Neural cell (in vitro differentiated cells): ENCODE results near the gene HEBP2. TPM values are rescaled to one million over a fixed set of nuclear protein-coding genes. Genes with fewer than 3 reads are reported as not detected.

ENCODE experiments used
- H2AFZ ChIP-seq: fragments of 200-600, 300-800 bp; sonication (generic), shearing (Covaris generic); 2 replicates; pipeline ENCODE4 v1.6.0; 2014; ENCODE audit warnings: low read depth, mild to moderate bottlenecking, antibody characterized with exemption, low read length, moderate library complexity
- H3F3A ChIP-seq: fragments of 200-600 bp; shearing (Covaris generic); 2 replicates; pipeline ENCODE4 v1.6.1; 2016; ENCODE audit warnings: mild to moderate bottlenecking, moderate library complexity, mixed read lengths, antibody characterized with exemption, low read length; ENCODE audit not compliant: insufficient read depth, poor library complexity, severe bottlenecking
- H3K27ac ChIP-seq: fragments of 200-600, 300-800 bp; sonication (generic), shearing (Covaris generic); 2 replicates; pipeline ENCODE4 v1.5.1; 2014; ENCODE audit warnings: mild to moderate bottlenecking, low read length, moderate library complexity
- H3K27me3 ChIP-seq: fragments of 300-800, 200-600 bp; sonication (generic), shearing (Covaris generic); 2 replicates; pipeline ENCODE4 v1.6.0; 2014; ENCODE audit warnings: mild to moderate bottlenecking, low read depth, low read length, moderate library complexity; ENCODE audit not compliant: insufficient read depth
- H3K36me3 ChIP-seq: fragments of 300-800, 200-600 bp; sonication (generic), shearing (Covaris generic); 2 replicates; pipeline ENCODE4 v1.5.1; 2014; ENCODE audit warnings: mild to moderate bottlenecking, antibody characterized with exemption, low read length, moderate library complexity; ENCODE audit not compliant: insufficient read depth
- H3K4me2 ChIP-seq: fragments of 300-800, 200-600 bp; sonication (generic), shearing (Covaris generic); 2 replicates; pipeline ENCODE4 v1.6.0; 2014; ENCODE audit warnings: mild to moderate bottlenecking, low read length
- H3K4me3 ChIP-seq: fragments of 300-800, 200-600 bp; sonication (generic), shearing (Covaris generic); 2 replicates; pipeline ENCODE4 v1.5.1; 2014; ENCODE audit warnings: mild to moderate bottlenecking, low read length, moderate library complexity
- H3K79me2 ChIP-seq: fragments of 200-600 bp; shearing (Covaris generic); replicated peaks from 2 replicates; pipeline ENCODE4 v1.6.0; 2014; ENCODE audit warnings: mild to moderate bottlenecking, low read length, moderate library complexity; ENCODE audit not compliant: insufficient read depth
- H3K9ac ChIP-seq: fragments of 300-800, 200-600 bp; sonication (generic), shearing (Covaris generic); 2 replicates; pipeline ENCODE4 v1.6.1; 2016; ENCODE audit warnings: mild to moderate bottlenecking, low read length, mixed read lengths
- H3K9me2 ChIP-seq: fragments of 200-600 bp; shearing (Covaris generic); 2 replicates; pipeline ENCODE4 v1.6.1; 2016; ENCODE audit warnings: mild to moderate bottlenecking, low read length, mixed read lengths; ENCODE audit not compliant: insufficient read depth
- H3K9me3 ChIP-seq: fragments of 200-600, 300-800 bp; sonication (generic), shearing (Covaris generic); 2 replicates; pipeline ENCODE4 v1.6.1; 2016; ENCODE audit warnings: mild to moderate bottlenecking, mixed run types, low read length, moderate library complexity, mixed read lengths
- H4K20me1 ChIP-seq: fragments of 200-600 bp; shearing (Covaris generic); 2 replicates; pipeline ENCODE4 v1.6.1; 2016; ENCODE audit warnings: mild to moderate bottlenecking, mixed run types; ENCODE audit not compliant: insufficient read depth
- EP300 ChIP-seq: fragments of 450-650 bp; conservative IDR thresholded peaks from 2 replicates; pipeline ENCODE4 v1.6.1; 2014; ENCODE audit warnings: antibody characterized with exemption, mild to moderate bottlenecking, moderate library complexity; ENCODE audit not compliant: poor library complexity, severe bottlenecking
- EZH2 ChIP-seq: fragments of 200-600, 300-800 bp; shearing (Covaris generic), sonication (generic); IDR thresholded peaks from 2 replicates; pipeline ENCODE4 v1.6.1; 2014; ENCODE audit warnings: antibody characterized with exemption, low read length, borderline replicate concordance, mild to moderate bottlenecking; ENCODE audit not compliant: insufficient read depth, poor library complexity, severe bottlenecking
- MXI1 ChIP-seq: fragments of 450-650 bp; conservative IDR thresholded peaks from 2 replicates; pipeline ENCODE4 v1.6.1; 2014; ENCODE audit warnings: antibody characterized with exemption, mild to moderate bottlenecking; ENCODE audit not compliant: poor library complexity, severe bottlenecking
- POLR2AphosphoS5 ChIP-seq: IDR thresholded peaks from 2 replicates; pipeline ENCODE4 v1.6.1; 2012
- RAD21 ChIP-seq: fragments of 450-650 bp; conservative IDR thresholded peaks from 2 replicates; pipeline ENCODE4 v1.6.1; 2014; ENCODE audit warnings: antibody characterized with exemption, mild to moderate bottlenecking, moderate library complexity
- SMC3 ChIP-seq: fragments of 450-650 bp; conservative IDR thresholded peaks from 2 replicates; pipeline ENCODE4 v1.6.1; 2014; ENCODE audit warnings: antibody characterized with exemption, mild to moderate bottlenecking, moderate library complexity; ENCODE audit not compliant: poor library complexity
- TAF1 ChIP-seq: IDR thresholded peaks from 2 replicates; pipeline ENCODE4 v1.6.1; 2012; ENCODE audit warnings: low read depth
- polyA plus RNA-seq: library from polyadenylated mRNA; depleted of rRNA; stranded (reverse); fragments of >200 nt; gene quantifications from 2 replicates; pipeline ENCODE4 v1.2.3, GENCODE V29; 2014
- TF ChIP-seq, protein P1 (sequence below): fragments of 450-650 bp; IDR thresholded peaks from 2 replicates; pipeline ENCODE4 v1.5.1; 2014; ENCODE audit warnings: antibody characterized with exemption, mild to moderate bottlenecking, moderate library complexity; ENCODE audit not compliant: poor library complexity, severe bottlenecking
- TF ChIP-seq, protein P2 (sequence below): IDR thresholded peaks from 2 replicates; pipeline ENCODE4 v1.6.1; 2012; ENCODE audit warnings: borderline replicate concordance

HEBP2 gene
- polyA plus RNA-seq, 1 donor from 2014 or later = 3.0 TPM

DNA sequence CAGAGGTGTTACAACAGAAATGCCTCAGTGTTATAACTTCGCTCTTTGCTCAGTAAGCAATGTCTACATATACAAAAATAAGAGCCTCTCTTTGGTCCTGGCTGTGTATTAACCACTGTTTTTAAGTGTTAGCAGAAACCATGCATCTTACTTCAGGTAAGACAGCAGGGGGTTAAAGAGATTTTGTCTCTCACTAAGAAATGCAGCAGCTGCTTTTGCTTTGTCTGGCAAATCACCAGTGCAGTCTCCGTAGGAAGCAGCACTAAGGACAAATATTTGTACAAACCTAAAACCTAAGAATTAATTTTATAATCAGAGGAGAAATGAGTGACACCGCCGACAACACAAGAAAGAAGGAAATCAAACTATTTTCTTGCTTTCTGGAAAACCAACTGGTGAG lies 25.6 kb upstream of the HEBP2 start:
- Histone ChIP-seq H3K9ac (no peak overlapping the region), H3K4me3 (no peak overlapping the region), H3K9me2 (no peaks in the 10 kb centered on the region), H3K79me2 (no peaks in the 10 kb centered on the region), H2AFZ (no peak overlapping the region), H4K20me1 (no peaks in the 10 kb centered on the region), H3K27me3 (no peaks in the 10 kb centered on the region), H3K4me2 (no peak overlapping the region), H3K9me3 (no peaks in the 10 kb centered on the region), H3K27ac (no peak overlapping the region), H3K36me3 (no peaks in the 10 kb centered on the region), H3F3A (no peaks in the 10 kb centered on the region)
- TF ChIP-seq EP300 = no peak
- TF ChIP-seq SMC3 = no peak
- TF ChIP-seq, protein P1, sequence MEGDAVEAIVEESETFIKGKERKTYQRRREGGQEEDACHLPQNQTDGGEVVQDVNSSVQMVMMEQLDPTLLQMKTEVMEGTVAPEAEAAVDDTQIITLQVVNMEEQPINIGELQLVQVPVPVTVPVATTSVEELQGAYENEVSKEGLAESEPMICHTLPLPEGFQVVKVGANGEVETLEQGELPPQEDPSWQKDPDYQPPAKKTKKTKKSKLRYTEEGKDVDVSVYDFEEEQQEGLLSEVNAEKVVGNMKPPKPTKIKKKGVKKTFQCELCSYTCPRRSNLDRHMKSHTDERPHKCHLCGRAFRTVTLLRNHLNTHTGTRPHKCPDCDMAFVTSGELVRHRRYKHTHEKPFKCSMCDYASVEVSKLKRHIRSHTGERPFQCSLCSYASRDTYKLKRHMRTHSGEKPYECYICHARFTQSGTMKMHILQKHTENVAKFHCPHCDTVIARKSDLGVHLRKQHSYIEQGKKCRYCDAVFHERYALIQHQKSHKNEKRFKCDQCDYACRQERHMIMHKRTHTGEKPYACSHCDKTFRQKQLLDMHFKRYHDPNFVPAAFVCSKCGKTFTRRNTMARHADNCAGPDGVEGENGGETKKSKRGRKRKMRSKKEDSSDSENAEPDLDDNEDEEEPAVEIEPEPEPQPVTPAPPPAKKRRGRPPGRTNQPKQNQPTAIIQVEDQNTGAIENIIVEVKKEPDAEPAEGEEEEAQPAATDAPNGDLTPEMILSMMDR = no peak
- TF ChIP-seq RAD21 = no peak
- no peak for TF ChIP-seq POLR2AphosphoS5

DNA sequence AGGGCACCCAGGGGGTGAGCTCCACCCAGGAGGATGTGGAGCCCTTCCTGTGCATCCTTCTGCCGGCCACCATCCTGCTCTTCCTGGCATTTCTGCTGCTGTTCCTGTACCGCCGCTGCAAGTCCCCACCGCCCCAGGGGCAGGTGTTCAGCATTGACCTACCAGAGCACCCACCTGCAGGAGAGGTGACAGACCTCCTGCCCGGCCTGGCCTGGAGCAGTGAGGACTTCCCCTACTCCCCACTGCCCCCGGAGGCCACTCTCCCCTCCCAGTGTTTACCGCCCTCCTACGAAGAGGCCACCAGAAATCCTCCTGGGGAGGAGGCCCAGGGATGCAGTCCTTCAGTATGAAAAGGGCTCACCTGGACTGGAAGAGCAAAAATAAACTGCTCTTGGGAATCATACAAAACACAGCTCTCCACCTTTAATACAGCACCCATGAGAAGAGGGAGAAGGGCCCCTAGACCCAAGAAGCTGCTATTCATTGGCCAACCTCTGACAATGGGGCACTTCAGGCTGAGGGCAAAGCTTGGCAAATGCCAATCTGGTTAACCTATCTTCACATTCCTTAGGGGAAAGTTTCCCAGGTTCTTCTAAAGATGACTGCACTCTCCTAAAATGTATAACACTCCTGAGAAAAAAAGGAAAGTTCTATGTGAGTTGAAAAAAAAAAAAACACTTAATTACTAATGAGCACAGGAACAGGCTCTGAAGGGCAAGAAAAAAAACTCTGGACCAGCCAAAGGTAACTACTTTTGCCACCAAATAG lies 21.3 kb upstream of the HEBP2 start:
- TF ChIP-seq EP300 = no peak
- Histone ChIP-seq H3K4me2 (no peak overlapping the region), H3K36me3 (no peaks in the 10 kb centered on the region), H3F3A (no peaks in the 10 kb centered on the region), H3K9me2 (no peaks in the 10 kb centered on the region), H3K27me3 (no peaks in the 10 kb centered on the region), H3K27ac (no peak overlapping the region), H4K20me1 (no peaks in the 10 kb centered on the region), H3K9ac (no peak overlapping the region), H3K9me3 (no peaks in the 10 kb centered on the region), H3K79me2 (no peaks in the 10 kb centered on the region), H3K4me3 (no peak overlapping the region), H2AFZ (no peak overlapping the region)

DNA sequence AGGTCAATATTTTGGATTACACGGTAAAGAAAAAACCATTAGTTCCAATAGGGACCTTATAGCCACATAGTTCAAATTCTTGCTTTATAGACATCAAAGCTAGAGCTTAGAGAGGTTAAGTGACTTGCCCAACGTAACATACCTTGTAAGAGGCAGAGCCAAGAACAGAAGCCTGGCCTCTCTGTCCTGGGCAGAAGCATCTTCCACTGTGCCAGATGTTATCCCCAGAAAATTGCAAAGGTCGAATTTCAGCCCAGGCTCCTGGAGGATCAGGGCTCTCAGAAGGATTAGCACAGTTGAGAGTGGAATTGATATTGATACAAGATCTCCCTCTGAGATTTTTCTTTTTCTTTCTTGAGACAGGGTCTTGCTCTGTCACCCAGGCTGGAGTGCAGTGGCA lies 20.2 kb upstream of the HEBP2 start:
- Histone ChIP-seq H3K27ac (no peak overlapping the region), H3K9ac (no peak overlapping the region), H3K36me3 (no peaks in the 10 kb centered on the region), H3K9me2 (no peaks in the 10 kb centered on the region), H3K27me3 (no peaks in the 10 kb centered on the region), H3F3A (no peaks in the 10 kb centered on the region), H3K4me2 (no peak overlapping the region), H3K4me3 (no peak overlapping the region), H3K79me2 (no peaks in the 10 kb centered on the region), H4K20me1 (no peaks in the 10 kb centered on the region), H3K9me3 (no peaks in the 10 kb centered on the region), H2AFZ (no peak overlapping the region)
- no peak for TF ChIP-seq MXI1
- TF ChIP-seq SMC3 = no peak
- TF ChIP-seq, protein P1 = no peak
- TF ChIP-seq TAF1 = no peak
- TF ChIP-seq EZH2 = no peak
- TF ChIP-seq, protein P2, sequence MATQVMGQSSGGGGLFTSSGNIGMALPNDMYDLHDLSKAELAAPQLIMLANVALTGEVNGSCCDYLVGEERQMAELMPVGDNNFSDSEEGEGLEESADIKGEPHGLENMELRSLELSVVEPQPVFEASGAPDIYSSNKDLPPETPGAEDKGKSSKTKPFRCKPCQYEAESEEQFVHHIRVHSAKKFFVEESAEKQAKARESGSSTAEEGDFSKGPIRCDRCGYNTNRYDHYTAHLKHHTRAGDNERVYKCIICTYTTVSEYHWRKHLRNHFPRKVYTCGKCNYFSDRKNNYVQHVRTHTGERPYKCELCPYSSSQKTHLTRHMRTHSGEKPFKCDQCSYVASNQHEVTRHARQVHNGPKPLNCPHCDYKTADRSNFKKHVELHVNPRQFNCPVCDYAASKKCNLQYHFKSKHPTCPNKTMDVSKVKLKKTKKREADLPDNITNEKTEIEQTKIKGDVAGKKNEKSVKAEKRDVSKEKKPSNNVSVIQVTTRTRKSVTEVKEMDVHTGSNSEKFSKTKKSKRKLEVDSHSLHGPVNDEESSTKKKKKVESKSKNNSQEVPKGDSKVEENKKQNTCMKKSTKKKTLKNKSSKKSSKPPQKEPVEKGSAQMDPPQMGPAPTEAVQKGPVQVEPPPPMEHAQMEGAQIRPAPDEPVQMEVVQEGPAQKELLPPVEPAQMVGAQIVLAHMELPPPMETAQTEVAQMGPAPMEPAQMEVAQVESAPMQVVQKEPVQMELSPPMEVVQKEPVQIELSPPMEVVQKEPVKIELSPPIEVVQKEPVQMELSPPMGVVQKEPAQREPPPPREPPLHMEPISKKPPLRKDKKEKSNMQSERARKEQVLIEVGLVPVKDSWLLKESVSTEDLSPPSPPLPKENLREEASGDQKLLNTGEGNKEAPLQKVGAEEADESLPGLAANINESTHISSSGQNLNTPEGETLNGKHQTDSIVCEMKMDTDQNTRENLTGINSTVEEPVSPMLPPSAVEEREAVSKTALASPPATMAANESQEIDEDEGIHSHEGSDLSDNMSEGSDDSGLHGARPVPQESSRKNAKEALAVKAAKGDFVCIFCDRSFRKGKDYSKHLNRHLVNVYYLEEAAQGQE = no peak
- TF ChIP-seq POLR2AphosphoS5 = no peak
- no peak for TF ChIP-seq RAD21
- TF ChIP-seq EP300 = no peak
